ENCODE results near the gene IL10RA. TPM values are rescaled to one million over a fixed set of nuclear protein-coding genes. Genes with fewer than 3 reads are reported as not detected.
"Not testable (repeated sequence)": the region's sequence is repeated elsewhere in the genome, so short reads cannot be mapped to it uniquely, and the experiment has no call there.

IL10RA gene
- total RNA-seq, 2 donors from 2014 or later, result 262 to 274 TPM

GRCh38 chr11:117972629-117973502 lies 13.3 kb upstream of the IL10RA start:
- no peak for ATAC-seq
- DNase-seq, result no peak
- peak overlapping the region; percentile 25 for H3K4me3 Mint-ChIP-seq
- peak overlapping the region; percentile 57 for H3K27ac Mint-ChIP-seq
- no peaks in the 10 kb centered on the region for H3K9me3 ChIP-seq (ENCODE audit: control insufficient read depth, low read length, poor library complexity, severe bottlenecking)
- H3K36me3 Mint-ChIP-seq (ENCODE audit: low read depth), result no peaks in the 10 kb centered on the region
- peaks cover 50% of the 10 kb centered on the region for H3K4me1 Mint-ChIP-seq
- no peaks in the 10 kb centered on the region for H3K27me3 Mint-ChIP-seq

- H3K9me3 ChIP-seq (ENCODE audit: control insufficient read depth, low read length, poor library complexity, severe bottlenecking), result no peaks in the 10 kb centered on the region
- Mint-ChIP-seq H3K4me3 (peak overlapping the region; percentile 25), H3K36me3 (ENCODE audit: low read depth) (no peaks in the 10 kb centered on the region), H3K27ac (peak overlapping the region; percentile 57), H3K27me3 (no peaks in the 10 kb centered on the region), H3K4me1 (peaks cover 50% of the 10 kb centered on the region)
- ATAC-seq (no peak), DNase-seq (no peak)
Measured at GRCh38 chr11:117973503-117973860, 12.7 kb upstream of the IL10RA start.

GRCh38 chr11:117976445-117976844 lies 9.7 kb upstream of the IL10RA start:
- Mint-ChIP-seq H3K27me3 (no peaks in the 10 kb centered on the region), H3K36me3 (ENCODE audit: low read depth) (no peaks in the 10 kb centered on the region), H3K4me3 (no peak overlapping the region), H3K27ac (no peak overlapping the region), H3K4me1 (peaks cover 45% of the 10 kb centered on the region)
- DNase-seq, result no peak
- no peaks in the 10 kb centered on the region for H3K9me3 ChIP-seq (ENCODE audit: control insufficient read depth, low read length, poor library complexity, severe bottlenecking)
- ATAC-seq, result no peak

- no peaks in the 10 kb centered on the region for H3K27me3 Mint-ChIP-seq
- H3K4me1 Mint-ChIP-seq, result peaks cover 46% of the 10 kb centered on the region
- H3K36me3 Mint-ChIP-seq (ENCODE audit: low read depth), result peaks cover 2% of the 10 kb centered on the region
- H3K9me3 ChIP-seq (ENCODE audit: control insufficient read depth, low read length, poor library complexity, severe bottlenecking), result no peaks in the 10 kb centered on the region
- DNase-seq (no peak), ATAC-seq (no peak)
- no peak overlapping the region for H3K4me3 Mint-ChIP-seq
- H3K27ac Mint-ChIP-seq, result no peak overlapping the region
Measured at GRCh38 chr11:117977029-117977428, 9.2 kb upstream of the IL10RA start.

GRCh38 chr11:117977612-117978264 lies 8.5 kb upstream of the IL10RA start:
- DNase-seq; H3K27ac Mint-ChIP-seq; H3K27me3 Mint-ChIP-seq; H3K4me3 Mint-ChIP-seq; ATAC-seq; H3K36me3 Mint-ChIP-seq (ENCODE audit: low read depth); H3K9me3 ChIP-seq (ENCODE audit: control insufficient read depth, low read length, poor library complexity, severe bottlenecking): not testable (repeated sequence)
- peaks cover 43% of the 10 kb centered on the region for H3K4me1 Mint-ChIP-seq

GRCh38 chr11:117978291-117978910 lies 7.8 kb upstream of the IL10RA start:
- H3K4me3 Mint-ChIP-seq; H3K27ac Mint-ChIP-seq; H3K9me3 ChIP-seq (ENCODE audit: control insufficient read depth, low read length, poor library complexity, severe bottlenecking); ATAC-seq; H3K27me3 Mint-ChIP-seq; DNase-seq; H3K36me3 Mint-ChIP-seq (ENCODE audit: low read depth): not testable (repeated sequence)
- peaks cover 41% of the 10 kb centered on the region for H3K4me1 Mint-ChIP-seq

- H3K4me1 Mint-ChIP-seq, result peaks cover 44% of the 10 kb centered on the region
- H3K9me3 ChIP-seq (ENCODE audit: control insufficient read depth, low read length, poor library complexity, severe bottlenecking), result no peaks in the 10 kb centered on the region
- DNase-seq (no peak), ATAC-seq (no peak)
- peaks cover 2% of the 10 kb centered on the region for H3K36me3 Mint-ChIP-seq (ENCODE audit: low read depth)
- no peaks in the 10 kb centered on the region for H3K27me3 Mint-ChIP-seq
- peak overlapping the region; percentile 59 for H3K4me3 Mint-ChIP-seq
- H3K27ac Mint-ChIP-seq, result no peak overlapping the region
Measured at GRCh38 chr11:117978991-117979390, 7.2 kb upstream of the IL10RA start.

GRCh38 chr11:117979481-117980211 lies 6.5 kb upstream of the IL10RA start:
- H3K27me3 Mint-ChIP-seq, result no peaks in the 10 kb centered on the region
- peaks cover 44% of the 10 kb centered on the region for H3K4me1 Mint-ChIP-seq
- H3K9me3 ChIP-seq (ENCODE audit: control insufficient read depth, low read length, poor library complexity, severe bottlenecking), result no peaks in the 10 kb centered on the region
- H3K4me3 Mint-ChIP-seq, result peak overlapping the region; percentile 59
- ATAC-seq, result peak; percentile 77
- H3K27ac Mint-ChIP-seq, result peak overlapping the region; percentile 49
- H3K36me3 Mint-ChIP-seq (ENCODE audit: low read depth), result peaks cover 2% of the 10 kb centered on the region
- DNase-seq, result no peak

GRCh38 chr11:117980280-117980679 lies 5.9 kb upstream of the IL10RA start:
- no peaks in the 10 kb centered on the region for H3K27me3 Mint-ChIP-seq
- H3K9me3 ChIP-seq (ENCODE audit: control insufficient read depth, low read length, poor library complexity, severe bottlenecking), result no peaks in the 10 kb centered on the region
- peak overlapping the region; percentile 56 for H3K4me3 Mint-ChIP-seq
- ATAC-seq (no peak), DNase-seq (no peak)
- H3K4me1 Mint-ChIP-seq, result peaks cover 49% of the 10 kb centered on the region
- peak overlapping the region; percentile 49 for H3K27ac Mint-ChIP-seq
- peaks cover 2% of the 10 kb centered on the region for H3K36me3 Mint-ChIP-seq (ENCODE audit: low read depth)

- H3K4me1 Mint-ChIP-seq, result peaks cover 48% of the 10 kb centered on the region
- H3K4me3 Mint-ChIP-seq, result no peak overlapping the region
- peak overlapping the region; percentile 49 for H3K27ac Mint-ChIP-seq
- no peaks in the 10 kb centered on the region for H3K27me3 Mint-ChIP-seq
- H3K9me3 ChIP-seq (ENCODE audit: control insufficient read depth, low read length, poor library complexity, severe bottlenecking), result no peaks in the 10 kb centered on the region
- H3K36me3 Mint-ChIP-seq (ENCODE audit: low read depth), result peaks cover 2% of the 10 kb centered on the region
- DNase-seq, result no peak
- no peak for ATAC-seq
Measured at GRCh38 chr11:117980720-117981119, 5.5 kb upstream of the IL10RA start.

- peaks cover 54% of the 10 kb centered on the region for H3K4me1 Mint-ChIP-seq
- peak overlapping the region; percentile 28 for H3K4me3 Mint-ChIP-seq
- H3K27me3 Mint-ChIP-seq, result no peaks in the 10 kb centered on the region
- peak overlapping the region; percentile 100 for H3K27ac Mint-ChIP-seq
- H3K36me3 Mint-ChIP-seq (ENCODE audit: low read depth), result peaks cover 14% of the 10 kb centered on the region
- H3K9me3 ChIP-seq (ENCODE audit: control insufficient read depth, low read length, poor library complexity, severe bottlenecking), result no peaks in the 10 kb centered on the region
- DNase-seq, result no peak
- ATAC-seq, result no peak
Measured at GRCh38 chr11:117983163-117983475, 3.1 kb upstream of the IL10RA start.

- H3K9me3 ChIP-seq (ENCODE audit: control insufficient read depth, low read length, poor library complexity, severe bottlenecking), result no peaks in the 10 kb centered on the region
- Mint-ChIP-seq H3K4me1 (peaks cover 57% of the 10 kb centered on the region), H3K27ac (peak overlapping the region; percentile 100), H3K27me3 (no peaks in the 10 kb centered on the region), H3K36me3 (ENCODE audit: low read depth) (peaks cover 17% of the 10 kb centered on the region), H3K4me3 (peak overlapping the region; percentile 98)
- no peak for ATAC-seq
- no peak for DNase-seq
Measured at GRCh38 chr11:117984476-117984875, 1.7 kb upstream of the IL10RA start.
